ENCODE data around the gene EEF2K. TPM values are rescaled to one million over a fixed set of nuclear protein-coding genes. Genes with fewer than 3 reads are reported as not detected.

Gene EEF2K
- total and polyA plus RNA-seq, 2 of the 13 experiments (the other 11 are each of a cell fraction or from before 2014, with no cell fraction given): 22.0 to 23.8 TPM

DNA sequence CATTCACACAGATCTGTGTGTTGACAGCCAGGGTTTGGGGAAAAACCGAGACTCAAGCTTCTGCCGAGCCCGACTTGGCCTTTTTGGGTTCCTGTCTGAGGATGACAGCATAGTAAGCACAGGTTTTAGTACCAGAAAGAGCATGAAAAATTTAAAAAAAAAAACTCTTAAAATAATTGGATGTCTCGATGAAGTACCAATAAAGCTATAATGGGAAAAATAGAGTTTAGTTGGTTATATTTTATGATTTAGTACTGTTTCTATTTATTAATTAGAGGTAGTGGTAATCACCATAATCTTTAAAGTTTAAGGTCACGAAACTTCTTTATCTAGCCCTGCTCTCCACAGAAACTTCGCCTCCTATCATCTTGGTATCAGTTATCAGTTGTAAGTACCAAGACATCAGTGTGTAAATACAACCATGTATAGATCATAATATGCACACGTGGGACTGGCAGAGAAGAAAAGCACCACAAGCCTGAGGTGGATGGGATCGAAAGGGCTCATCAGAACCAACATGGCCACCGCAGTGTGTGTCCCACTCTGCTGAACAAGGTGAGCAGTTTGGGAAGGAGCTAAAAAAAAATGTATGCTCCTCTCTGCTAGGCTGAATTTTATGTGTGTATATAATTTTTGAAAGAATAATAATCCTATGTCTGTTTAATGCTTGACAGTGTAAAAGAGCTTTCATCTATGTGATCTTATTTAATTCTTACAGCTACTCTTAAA is 14.4 kb upstream of the EEF2K start (continued):
- TF ChIP-seq SNAPC4 (CRISPR knock-in tag; IDR thresholded peaks at IDR 0.05) (peak; percentile 97), SUZ12 (IDR thresholded peaks at IDR 0.05; ENCODE audit: low read depth, low read length) (no peak), SMC3 (IDR thresholded peaks at IDR 0.05; ENCODE audit: low read length) (no peak), PAWR (CRISPR knock-in tag; IDR thresholded peaks at IDR 0.05; ENCODE audit: borderline replicate concordance) (no peak), MBD4 (IDR thresholded peaks at IDR 0.05; ENCODE audit: borderline replicate concordance, low read length) (no peak), SP5 (CRISPR knock-in tag; IDR thresholded peaks at IDR 0.05; ENCODE audit: borderline replicate concordance, low read depth) (no peak), NR0B2 (CRISPR knock-in tag; IDR thresholded peaks at IDR 0.05) (no peak), ZBTB8A (CRISPR knock-in tag; IDR thresholded peaks at IDR 0.05; ENCODE audit: borderline replicate concordance, low read depth) (no peak), CBX5 (CRISPR knock-in tag; IDR thresholded peaks at IDR 0.05; ENCODE audit: borderline replicate concordance) (no peak; the same call in 1 of the 2 replicates), GFI1 (CRISPR knock-in tag; IDR thresholded peaks at IDR 0.05; ENCODE audit: borderline replicate concordance) (no peak), NONO (IDR thresholded peaks at IDR 0.05) (no peak), NONO (CRISPR knock-in tag; conservative IDR thresholded peaks at IDR 0.05) (no peak), ZNF230 (CRISPR knock-in tag; IDR thresholded peaks at IDR 0.05) (no peak), TCF12 (IDR thresholded peaks at IDR 0.05) (no peak), TCF12 (CRISPR knock-in tag; IDR thresholded peaks at IDR 0.05) (no peak), RXRB (CRISPR knock-in tag; IDR thresholded peaks at IDR 0.05; ENCODE audit: borderline replicate concordance) (no peak)
- TF ChIP-seq, protein P1, sequence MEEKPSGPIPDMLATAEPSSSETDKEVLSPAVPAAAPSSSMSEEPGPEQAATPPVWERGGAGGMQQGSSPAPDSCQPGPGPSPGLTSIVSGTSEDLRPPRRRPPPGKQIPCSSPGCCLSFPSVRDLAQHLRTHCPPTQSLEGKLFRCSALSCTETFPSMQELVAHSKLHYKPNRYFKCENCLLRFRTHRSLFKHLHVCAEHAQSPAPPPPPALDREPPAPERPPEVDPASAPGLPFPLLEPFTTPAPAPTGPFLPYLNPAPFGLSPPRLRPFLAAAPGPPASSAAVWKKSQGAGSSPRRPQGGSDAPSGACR (CRISPR knock-in tag; IDR thresholded peaks at IDR 0.05): peak; percentile 19; the same call in 1 of the 2 replicates
- TF ChIP-seq, protein P2, sequence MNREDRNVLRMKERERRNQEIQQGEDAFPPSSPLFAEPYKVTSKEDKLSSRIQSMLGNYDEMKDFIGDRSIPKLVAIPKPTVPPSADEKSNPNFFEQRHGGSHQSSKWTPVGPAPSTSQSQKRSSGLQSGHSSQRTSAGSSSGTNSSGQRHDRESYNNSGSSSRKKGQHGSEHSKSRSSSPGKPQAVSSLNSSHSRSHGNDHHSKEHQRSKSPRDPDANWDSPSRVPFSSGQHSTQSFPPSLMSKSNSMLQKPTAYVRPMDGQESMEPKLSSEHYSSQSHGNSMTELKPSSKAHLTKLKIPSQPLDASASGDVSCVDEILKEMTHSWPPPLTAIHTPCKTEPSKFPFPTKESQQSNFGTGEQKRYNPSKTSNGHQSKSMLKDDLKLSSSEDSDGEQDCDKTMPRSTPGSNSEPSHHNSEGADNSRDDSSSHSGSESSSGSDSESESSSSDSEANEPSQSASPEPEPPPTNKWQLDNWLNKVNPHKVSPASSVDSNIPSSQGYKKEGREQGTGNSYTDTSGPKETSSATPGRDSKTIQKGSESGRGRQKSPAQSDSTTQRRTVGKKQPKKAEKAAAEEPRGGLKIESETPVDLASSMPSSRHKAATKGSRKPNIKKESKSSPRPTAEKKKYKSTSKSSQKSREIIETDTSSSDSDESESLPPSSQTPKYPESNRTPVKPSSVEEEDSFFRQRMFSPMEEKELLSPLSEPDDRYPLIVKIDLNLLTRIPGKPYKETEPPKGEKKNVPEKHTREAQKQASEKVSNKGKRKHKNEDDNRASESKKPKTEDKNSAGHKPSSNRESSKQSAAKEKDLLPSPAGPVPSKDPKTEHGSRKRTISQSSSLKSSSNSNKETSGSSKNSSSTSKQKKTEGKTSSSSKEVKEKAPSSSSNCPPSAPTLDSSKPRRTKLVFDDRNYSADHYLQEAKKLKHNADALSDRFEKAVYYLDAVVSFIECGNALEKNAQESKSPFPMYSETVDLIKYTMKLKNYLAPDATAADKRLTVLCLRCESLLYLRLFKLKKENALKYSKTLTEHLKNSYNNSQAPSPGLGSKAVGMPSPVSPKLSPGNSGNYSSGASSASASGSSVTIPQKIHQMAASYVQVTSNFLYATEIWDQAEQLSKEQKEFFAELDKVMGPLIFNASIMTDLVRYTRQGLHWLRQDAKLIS (CRISPR knock-in tag; IDR thresholded peaks at IDR 0.05): no peak

Measured in HepG2 (cell line).